ENCODE measurements around the gene ROPN1L.
A peak's percentile ranks its signal among the peaks of the same experiment; 100 is the strongest.

Gene ROPN1L

DNA sequence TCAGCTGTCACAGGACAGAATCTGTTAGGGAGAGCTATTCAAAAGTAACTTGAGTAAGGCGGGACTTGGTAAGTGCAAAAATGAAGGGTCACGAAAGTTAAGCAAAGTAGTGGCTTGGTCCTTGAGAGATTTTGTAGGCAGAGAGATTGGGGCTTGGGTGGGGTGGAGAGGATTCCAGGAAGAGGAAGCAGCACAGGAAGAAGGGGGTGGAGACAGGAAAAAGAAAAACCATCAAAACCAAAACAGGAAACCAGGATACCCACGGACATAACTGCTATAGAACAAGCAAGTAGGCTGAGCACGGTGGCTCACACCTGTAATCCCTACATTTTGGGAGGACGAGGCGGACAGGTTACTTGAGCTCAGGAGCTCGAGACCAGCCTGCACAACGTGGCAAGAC, 3.7 kb downstream of the ROPN1L start:
- Mint-ChIP-seq H3K36me3 (peaks cover 7% of the 10 kb centered on the region), H3K4me1 (peaks cover 52% of the 10 kb centered on the region), H3K27ac (peak overlapping the region; percentile 33), H3K4me3 (peak overlapping the region; percentile 40), H3K9me3 (no peaks in the 10 kb centered on the region)
- DNase-seq (ENCODE audit: low spot score in 2 of 2) = no peak
- no peak for ATAC-seq

DNA sequence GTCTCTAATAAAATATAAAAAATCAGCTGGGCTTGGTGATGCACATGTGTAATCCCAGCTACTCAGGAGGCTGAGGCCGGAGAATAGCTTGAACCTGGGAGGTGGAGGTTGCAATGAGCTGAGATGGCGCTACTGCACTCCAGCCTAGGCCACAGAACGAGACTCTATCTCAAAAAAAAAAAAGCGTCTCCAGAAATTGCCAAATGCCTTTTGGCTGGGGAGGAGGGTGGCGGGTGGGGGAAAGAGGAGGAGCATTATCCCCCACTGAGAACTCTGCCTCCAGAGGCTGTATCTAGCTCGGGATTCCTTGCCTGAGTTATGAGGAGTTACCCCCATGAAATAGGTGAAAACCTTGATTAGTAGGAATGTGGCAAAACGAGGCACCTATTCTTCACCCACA, 4.8 kb downstream of the ROPN1L start:
- Mint-ChIP-seq H3K27ac (peak overlapping the region; percentile 67), H3K4me3 (no peak overlapping the region)
- DNase-seq (ENCODE audit: low spot score in 2 of 2) = no peak

DNA sequence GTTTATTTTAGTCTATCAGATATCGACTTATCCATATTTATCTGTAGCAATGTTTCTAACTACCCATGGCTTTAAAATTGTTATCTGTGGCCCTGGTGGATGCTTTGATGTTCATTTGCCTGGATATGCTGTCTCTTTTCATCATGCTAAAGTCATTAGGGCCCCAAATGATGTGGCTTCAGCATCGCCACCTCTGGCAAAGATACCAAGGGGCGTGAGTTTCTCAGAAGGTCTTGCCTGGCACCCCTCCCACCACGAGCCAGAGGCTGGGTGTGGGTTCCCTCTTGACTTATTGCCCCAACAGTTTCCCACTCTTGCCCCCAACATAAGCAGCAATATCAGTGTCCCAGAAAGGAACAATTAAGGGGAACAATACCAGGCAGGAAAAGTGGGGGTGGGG, 5.4 kb downstream of the ROPN1L start:
- no peak overlapping the region for H3K4me3 Mint-ChIP-seq
- peak overlapping the region; percentile 67 for H3K27ac Mint-ChIP-seq
- peaks cover 48% of the 10 kb centered on the region for H3K4me1 Mint-ChIP-seq
- H3K9me3 Mint-ChIP-seq = no peaks in the 10 kb centered on the region
- ATAC-seq = no peak
- H3K36me3 Mint-ChIP-seq = peaks cover 7% of the 10 kb centered on the region
- DNase-seq (ENCODE audit: low spot score in 2 of 2) = no peak

More for the DNA sequence above, 4.8 kb downstream of the ROPN1L start:
- H3K9me3 Mint-ChIP-seq = no peaks in the 10 kb centered on the region
- H3K4me1 Mint-ChIP-seq = peaks cover 48% of the 10 kb centered on the region
- ATAC-seq = no peak
- H3K36me3 Mint-ChIP-seq = peaks cover 7% of the 10 kb centered on the region

DNA sequence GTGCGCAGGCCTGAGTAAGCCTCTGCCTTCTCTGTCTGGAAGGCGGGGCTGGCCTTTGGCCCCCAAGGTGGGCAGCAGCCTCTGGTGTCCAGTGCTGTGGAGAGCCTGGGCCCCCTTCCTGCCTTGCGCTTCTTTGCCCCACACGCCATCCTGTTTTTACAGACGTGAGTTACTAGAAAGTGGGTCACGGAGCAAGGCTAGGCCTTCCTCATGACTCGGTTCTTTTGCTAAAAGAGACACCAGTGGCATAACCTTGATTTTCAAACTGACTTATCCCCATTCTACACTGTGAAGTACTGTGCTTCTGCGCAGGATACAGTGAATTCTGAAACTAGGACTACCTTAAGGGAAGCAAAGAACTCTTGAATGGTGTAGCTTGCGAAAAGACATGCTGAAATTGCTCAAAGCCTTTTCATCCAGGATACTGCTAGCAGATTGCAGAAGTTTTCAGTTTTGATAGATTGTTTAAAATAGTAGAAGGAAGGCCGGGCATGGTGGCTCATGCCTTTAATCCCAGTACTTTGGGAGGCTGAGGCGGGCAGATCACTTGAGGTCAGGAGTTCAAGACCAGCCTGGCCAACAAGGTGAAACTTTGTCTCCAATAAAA, 7.2 kb downstream of the ROPN1L start:
- H3K4me3 Mint-ChIP-seq = no peak overlapping the region
- no peaks in the 10 kb centered on the region for H3K9me3 Mint-ChIP-seq
- H3K36me3 Mint-ChIP-seq = peaks cover 7% of the 10 kb centered on the region
- peaks cover 43% of the 10 kb centered on the region for H3K4me1 Mint-ChIP-seq
- DNase-seq (ENCODE audit: low spot score in 2 of 2) (no peak), ATAC-seq (peak; percentile 14)
- peak overlapping the region; percentile 67 for H3K27ac Mint-ChIP-seq

DNA sequence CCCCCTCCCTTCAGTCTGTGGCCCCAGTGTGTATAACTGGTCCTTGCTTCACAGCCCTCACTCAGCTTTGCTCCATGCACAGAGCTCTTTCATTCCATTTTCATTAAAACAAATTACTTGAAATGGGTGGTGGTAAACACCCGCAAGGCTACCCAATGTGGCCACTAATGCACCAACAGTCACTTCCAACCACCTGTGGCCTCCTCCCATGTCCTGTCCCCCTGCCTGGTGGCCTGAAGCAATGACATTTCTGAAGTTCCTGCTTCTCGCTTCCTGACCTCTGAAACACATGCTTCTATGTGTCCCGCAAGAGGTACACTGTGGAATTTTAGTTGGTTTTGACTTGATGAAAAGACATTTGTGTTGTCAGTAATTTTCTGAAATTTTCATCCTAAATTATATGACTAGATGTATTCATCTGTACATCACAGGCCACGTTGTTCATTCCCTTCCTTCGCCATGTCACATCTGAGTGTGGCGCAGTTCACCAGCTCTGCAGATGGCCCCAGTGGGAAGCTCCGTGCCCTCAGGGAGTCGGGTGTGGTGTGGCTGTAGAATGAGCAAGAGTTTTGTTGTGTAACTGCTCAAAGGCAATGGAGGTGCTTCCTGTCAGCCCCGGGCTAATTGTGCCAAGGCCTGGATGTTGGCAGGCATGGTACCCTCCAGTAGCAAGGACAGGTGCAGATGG, 9.6 kb downstream of the ROPN1L start:
- Mint-ChIP-seq H3K36me3 (no peaks in the 10 kb centered on the region), H3K9me3 (no peaks in the 10 kb centered on the region)
- no peak for ATAC-seq

DNA sequence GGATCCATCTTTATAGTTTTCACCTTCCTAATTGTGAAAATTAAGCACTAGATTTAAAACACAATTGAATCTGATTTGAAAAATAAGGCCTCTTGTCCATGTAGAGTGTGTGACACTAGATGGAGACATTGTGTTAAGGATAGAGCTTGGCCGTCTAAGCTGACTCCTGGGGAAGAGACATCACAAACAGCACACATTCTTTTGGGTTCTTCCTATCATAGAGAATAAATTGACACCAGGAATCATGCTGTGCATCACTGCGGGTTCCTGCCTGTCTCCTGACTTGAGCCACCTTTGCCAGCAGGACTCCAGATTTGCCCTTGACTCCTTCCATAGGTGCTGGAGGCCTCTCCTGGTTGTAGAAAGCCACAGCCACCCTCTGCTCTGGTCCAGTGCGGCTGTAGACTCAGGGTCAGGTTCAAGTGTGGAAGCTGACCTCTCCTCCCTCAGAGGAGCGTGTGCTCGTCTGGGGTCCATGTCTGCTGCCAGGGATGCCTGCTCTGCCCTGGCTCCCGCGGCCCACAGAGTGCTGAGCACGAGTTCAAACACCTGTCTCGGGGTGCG, 11.2 kb downstream of the ROPN1L start:
- H3K4me1 Mint-ChIP-seq = peaks cover 12% of the 10 kb centered on the region
- ATAC-seq = peak; percentile 76
- DNase-seq (ENCODE audit: low spot score in 2 of 2) = no peak
- no peaks in the 10 kb centered on the region for H3K9me3 Mint-ChIP-seq
- no peak overlapping the region for H3K4me3 Mint-ChIP-seq
- peak overlapping the region; percentile 23 for H3K27ac Mint-ChIP-seq
- H3K36me3 Mint-ChIP-seq = no peaks in the 10 kb centered on the region

More for the DNA sequence above, 9.6 kb downstream of the ROPN1L start:
- Mint-ChIP-seq H3K27ac (no peak overlapping the region), H3K4me3 (no peak overlapping the region), H3K4me1 (peaks cover 28% of the 10 kb centered on the region)
- no peak for DNase-seq (ENCODE audit: low spot score in 2 of 2)

DNA sequence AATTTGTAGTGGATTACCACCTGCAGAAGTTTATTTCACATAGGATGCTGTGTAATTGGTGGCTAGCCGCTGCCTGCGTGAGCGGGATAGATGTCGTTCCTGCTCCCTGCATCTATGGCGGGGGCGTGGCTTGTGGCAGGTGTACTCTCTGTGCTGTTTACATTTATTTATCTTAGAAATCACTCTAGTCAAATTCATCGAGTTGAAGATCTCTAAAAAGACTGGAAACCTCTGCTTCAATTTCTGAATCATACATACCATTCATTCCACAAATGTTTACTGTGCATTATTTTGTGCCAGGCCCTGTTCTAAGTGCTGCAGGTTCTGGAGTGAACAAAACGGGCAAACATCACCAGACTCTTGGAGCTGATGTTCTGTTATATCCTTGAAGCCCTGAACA, 11.9 kb downstream of the ROPN1L start:
- Mint-ChIP-seq H3K4me1 (peaks cover 6% of the 10 kb centered on the region), H3K9me3 (no peaks in the 10 kb centered on the region), H3K36me3 (no peaks in the 10 kb centered on the region), H3K27ac (no peak overlapping the region), H3K4me3 (no peak overlapping the region)
- DNase-seq (ENCODE audit: low spot score in 2 of 2) (no peak), ATAC-seq (no peak)

DNA sequence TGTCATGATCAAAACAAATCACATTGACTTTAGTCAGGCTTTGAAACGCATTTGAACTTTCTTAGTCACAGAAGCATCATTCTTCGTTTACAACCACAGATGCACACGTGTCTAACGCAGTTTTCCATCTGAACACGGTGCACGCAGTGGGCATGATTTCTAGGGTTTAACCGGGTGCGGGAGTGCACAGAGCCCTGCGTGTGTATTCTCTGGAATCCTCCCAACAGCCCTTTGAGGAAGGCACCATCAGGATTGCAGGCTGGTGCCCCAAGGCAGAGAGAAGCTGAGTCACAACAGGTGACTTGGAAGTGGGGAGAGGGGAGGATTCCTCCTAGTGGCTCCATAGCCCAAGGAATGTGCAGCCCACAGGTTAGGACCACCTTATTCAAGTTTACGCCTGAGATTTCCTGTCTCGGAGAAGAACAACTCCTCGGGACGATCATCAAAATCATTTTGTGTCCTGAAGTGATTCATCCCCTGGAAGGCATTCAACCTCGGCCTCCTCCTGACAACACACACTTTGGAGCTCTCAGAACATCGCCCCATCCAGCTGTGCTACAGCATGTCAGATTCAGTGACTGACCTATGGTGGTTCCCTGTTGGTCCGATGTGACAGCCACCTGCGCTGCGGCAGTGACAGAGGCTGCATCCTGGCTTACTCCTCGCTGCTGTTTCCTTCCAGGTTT, 13.1 kb downstream of the ROPN1L start:
- Mint-ChIP-seq H3K4me3 (no peak overlapping the region), H3K9me3 (no peaks in the 10 kb centered on the region), H3K36me3 (no peaks in the 10 kb centered on the region), H3K4me1 (no peaks in the 10 kb centered on the region), H3K27ac (peak overlapping the region; percentile 68)
- DNase-seq (ENCODE audit: low spot score in 2 of 2) (no peak), ATAC-seq (no peak)

DNA sequence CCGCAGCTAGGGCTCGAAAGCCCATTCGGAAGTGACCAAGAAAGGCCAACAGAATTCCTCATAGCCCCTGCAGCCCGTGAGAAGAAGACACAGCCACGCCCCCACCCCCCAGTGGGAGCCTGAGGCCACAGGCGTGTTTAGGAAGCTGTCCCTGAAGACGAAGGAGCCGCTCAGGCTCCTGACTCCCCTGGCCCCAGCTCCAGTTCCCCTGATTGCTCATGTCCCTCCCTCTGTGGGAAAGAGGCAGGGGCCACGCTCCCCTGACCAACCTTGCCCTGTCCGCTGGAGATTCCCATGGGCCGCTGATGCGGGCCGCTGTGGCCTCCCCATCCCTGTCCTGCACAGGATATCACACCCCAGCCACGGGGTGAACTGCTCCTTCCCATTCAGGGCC, 13.6 kb downstream of the ROPN1L start:
- peak overlapping the region; percentile 68 for H3K27ac Mint-ChIP-seq

DNA sequence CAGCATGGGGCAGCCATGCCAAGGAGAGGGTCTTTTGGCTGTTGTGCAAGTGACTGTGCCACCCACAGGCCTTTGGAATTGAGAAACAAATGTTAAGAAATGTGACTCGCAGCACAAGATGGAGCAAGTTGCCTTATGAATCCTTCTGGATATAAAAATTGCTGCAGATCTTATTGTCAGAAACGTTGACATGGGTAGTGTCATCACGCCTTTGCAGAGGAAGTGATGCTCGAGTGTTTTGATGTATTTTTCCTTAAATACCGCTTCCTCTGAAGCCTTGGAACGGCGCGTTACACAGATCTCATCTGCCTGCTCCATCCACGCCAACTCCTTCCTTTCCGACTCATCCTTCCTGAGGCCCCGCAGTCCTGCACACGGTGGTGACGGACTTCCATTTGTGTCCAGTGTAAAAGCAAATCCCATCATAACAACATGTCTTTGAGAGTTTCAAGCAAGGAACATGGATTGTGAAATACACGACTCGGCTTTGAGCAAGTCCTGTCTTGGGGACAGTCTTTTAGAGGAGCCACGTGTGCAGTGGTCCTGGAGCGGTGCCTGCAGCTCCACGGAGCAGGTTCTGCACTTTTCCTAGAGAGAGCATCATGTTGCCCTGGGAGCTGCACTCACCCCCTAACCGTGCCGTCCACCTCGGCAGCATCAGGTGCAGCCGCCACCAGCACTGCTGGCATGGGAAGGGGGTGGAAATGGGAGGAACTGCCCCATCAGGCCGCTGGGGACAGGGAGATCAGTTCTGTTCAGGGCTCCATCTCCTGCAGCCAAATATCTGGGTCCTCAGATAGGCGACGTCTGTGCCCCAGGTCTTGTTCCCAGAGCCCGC, 15.1 kb downstream of the ROPN1L start:
- H3K27ac Mint-ChIP-seq = no peak overlapping the region
- no peaks in the 10 kb centered on the region for H3K36me3 Mint-ChIP-seq
- ATAC-seq = no peak
- no peak overlapping the region for H3K4me3 Mint-ChIP-seq
- no peaks in the 10 kb centered on the region for H3K4me1 Mint-ChIP-seq
- no peaks in the 10 kb centered on the region for H3K9me3 Mint-ChIP-seq
- no peak for DNase-seq (ENCODE audit: low spot score in 2 of 2)

More for the DNA sequence above, 13.6 kb downstream of the ROPN1L start:
- no peaks in the 10 kb centered on the region for H3K36me3 Mint-ChIP-seq
- no peak overlapping the region for H3K4me3 Mint-ChIP-seq
- ATAC-seq = no peak
- H3K4me1 Mint-ChIP-seq = no peaks in the 10 kb centered on the region
- H3K9me3 Mint-ChIP-seq = no peaks in the 10 kb centered on the region
- DNase-seq (ENCODE audit: low spot score in 2 of 2) = no peak

DNA sequence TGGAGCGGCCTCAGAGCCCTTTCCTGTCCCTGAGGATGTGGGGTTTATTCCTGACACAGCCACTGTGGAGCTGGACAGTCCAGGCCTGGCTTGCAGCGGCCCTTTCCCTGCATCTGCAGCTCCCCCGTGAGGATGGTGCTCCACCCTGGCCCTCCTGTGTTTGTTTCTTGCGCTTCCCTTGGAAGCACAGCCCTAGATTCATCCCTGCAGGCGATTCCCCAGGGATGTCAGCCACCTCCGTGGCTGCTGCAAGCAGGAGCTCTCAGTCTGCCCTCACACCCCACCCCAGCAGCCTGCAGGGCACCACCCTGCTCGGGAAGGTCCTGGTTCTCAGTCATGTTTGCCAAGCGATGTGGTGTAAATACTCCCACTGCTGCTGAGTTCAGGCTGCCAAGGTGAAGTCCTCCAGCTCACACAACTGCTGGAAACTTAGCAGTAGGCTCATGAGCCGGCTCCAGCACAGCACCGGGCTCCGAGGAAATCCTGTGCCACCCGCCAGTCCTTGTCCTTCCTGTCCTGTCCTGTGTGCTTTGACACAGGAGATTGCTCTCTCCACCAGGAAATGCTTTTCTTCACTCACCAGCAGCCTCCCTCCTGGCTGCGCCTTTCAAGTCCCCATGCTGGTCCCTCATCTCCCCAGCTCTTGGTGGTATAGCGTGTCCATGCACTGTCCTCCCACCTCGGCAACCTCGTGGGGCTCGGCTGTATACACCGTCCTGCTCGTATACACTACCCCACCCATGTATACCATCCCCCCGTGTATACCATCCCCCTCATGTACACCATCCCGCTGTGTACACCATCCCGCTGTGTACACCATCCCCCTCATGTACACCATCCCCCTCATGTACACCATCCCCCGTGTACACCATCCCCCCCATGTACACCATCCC, 16.2 kb downstream of the ROPN1L start:
- H3K9me3 Mint-ChIP-seq = no peaks in the 10 kb centered on the region

DNA sequence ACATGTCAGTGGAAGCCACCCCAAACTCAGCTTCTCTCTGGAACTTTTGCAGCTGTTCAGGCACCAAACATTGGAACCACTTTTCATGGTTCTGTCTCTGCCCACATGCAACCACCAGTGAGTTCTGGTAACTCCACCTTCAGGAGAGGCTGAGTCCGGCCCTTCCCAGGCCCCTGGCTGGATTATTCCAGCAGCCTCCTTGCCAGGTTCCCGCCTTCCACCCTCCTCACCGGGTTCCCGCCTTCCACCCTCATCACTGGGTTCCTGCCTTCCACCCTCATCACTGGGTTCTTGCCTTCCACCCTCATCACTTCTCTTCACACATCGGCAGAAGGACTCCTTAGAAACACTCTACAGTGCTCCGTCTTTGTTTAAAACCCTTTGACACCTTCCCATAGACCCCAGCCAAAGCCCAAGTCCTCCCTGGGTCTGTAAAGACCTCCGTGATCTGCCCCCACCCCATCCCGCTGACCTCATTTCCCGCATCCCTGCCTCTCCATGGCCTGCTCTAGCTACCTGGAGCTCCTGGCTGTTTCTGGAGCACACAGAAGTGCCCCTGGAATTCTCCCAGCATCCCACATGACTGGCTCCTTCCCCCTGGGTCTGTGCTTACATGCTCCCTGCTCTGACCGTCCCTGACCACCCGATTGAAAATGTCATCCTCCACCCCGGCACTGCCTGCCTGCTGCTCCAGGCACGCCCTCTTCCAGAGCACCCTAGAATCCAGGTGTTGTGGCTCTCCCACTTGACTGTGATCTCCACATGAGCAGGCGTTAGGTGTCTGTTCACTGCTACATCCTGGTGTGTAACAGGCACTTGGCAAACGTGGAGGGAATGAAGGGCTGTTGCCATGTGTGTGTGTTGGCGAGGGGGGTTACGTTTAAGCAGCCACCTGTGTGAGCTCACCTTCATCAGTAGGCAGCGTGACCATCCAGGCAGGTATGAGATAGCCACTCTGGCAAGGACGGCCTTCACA, 17.7 kb downstream of the ROPN1L start:
- Mint-ChIP-seq H3K9me3 (no peaks in the 10 kb centered on the region), H3K27ac (no peak overlapping the region), H3K4me1 (no peaks in the 10 kb centered on the region), H3K4me3 (no peak overlapping the region), H3K36me3 (no peaks in the 10 kb centered on the region)
- ATAC-seq = no peak
- DNase-seq (ENCODE audit: low spot score in 2 of 2) = no peak

More for the DNA sequence above, 16.2 kb downstream of the ROPN1L start:
- no peaks in the 10 kb centered on the region for H3K36me3 Mint-ChIP-seq
- DNase-seq (ENCODE audit: low spot score in 2 of 2) (no peak), ATAC-seq (peak; percentile 14)
- H3K4me3 Mint-ChIP-seq = no peak overlapping the region
- no peak overlapping the region for H3K27ac Mint-ChIP-seq
- no peaks in the 10 kb centered on the region for H3K4me1 Mint-ChIP-seq

DNA sequence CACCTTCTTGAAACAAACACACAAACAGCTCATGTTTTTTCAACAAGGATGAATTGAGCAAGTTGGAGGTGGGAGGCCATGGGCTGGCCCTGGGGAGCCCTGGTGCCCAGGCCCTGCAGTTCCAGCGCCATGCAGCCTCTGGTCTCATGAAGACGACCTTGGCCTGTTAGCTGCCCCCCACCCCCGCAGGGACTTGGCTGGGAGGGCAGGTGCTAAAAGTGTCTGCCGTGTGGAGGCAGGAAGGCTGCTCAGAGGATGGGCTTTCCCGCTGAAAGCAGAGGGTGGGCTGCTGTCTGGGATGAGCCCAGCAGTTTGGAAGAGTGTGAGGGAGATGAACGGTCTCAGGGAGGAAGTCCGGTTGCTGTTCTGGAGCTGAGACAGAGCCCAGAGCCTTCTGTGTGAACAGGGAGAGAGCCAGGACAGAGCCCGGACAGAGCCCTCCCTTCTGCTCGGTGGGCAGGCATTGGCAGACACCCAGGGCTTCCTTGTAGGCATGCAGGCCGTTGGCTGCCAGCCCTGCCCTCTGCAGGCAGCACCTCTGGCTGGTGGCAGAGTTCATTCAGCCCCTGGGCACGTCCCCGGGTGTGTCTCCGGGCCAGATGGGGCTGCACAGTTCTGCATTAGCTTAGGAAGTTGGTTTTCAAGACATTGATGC, 18.7 kb downstream of the ROPN1L start:
- ATAC-seq (no peak), DNase-seq (ENCODE audit: low spot score in 2 of 2) (no peak)
- Mint-ChIP-seq H3K4me1 (no peaks in the 10 kb centered on the region), H3K27ac (peak overlapping the region; percentile 40), H3K9me3 (no peaks in the 10 kb centered on the region), H3K36me3 (no peaks in the 10 kb centered on the region), H3K4me3 (no peak overlapping the region)

Data from stimulated activated effector memory CD8-positive, alpha-beta T cell treated with anti-CD3 and anti-CD28 coated beads, Interleukin-12 subunit alpha, Interleukin-12 subunit beta, amount 100 ng/mL, for 72 hours (primary cell).